ENCODE data around the gene MRGPRF.
A peak's percentile ranks its signal among the peaks of the same experiment; 100 is the strongest.
"Not testable (repeated sequence)": the region's sequence is repeated elsewhere in the genome, so short reads cannot be mapped to it uniquely, and the experiment has no call there.

Gene MRGPRF

DNA sequence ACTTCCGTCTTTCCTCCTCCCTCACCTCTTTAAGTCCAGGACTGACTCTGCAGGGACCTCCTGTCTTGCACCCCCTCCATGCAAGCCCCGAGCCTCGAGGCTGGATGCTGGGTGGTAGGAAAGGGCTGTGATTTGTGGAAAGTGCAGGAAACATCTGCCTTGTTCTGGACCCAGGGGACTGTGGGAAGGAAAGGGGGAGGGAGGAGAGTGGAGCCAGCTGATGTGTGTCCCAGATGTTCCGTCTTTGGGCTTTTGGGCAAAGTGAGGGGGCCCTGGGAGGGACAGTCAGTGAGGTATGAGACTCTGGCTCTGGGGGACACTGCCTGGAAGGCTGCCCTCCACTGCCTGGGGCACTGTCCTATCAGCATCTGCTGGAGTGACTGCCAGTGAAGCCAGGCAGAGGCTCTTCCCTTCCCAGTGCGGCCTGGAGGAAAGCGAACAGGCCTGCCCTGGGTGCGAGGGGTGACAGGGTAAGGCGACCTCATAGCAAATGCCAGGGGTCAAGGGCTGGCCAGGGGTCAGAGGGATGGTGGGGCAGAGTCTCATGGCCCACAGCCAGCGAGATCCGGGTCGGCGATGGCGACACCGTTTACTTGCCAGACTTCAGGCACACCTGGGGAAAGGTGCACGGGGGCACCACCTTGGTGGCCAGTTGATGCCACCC, 34.0 kb downstream of the MRGPRF start:
- DNase-seq (ENCODE audit: extremely low read depth, low read depth): no peak
- TF ChIP-seq, protein P1, sequence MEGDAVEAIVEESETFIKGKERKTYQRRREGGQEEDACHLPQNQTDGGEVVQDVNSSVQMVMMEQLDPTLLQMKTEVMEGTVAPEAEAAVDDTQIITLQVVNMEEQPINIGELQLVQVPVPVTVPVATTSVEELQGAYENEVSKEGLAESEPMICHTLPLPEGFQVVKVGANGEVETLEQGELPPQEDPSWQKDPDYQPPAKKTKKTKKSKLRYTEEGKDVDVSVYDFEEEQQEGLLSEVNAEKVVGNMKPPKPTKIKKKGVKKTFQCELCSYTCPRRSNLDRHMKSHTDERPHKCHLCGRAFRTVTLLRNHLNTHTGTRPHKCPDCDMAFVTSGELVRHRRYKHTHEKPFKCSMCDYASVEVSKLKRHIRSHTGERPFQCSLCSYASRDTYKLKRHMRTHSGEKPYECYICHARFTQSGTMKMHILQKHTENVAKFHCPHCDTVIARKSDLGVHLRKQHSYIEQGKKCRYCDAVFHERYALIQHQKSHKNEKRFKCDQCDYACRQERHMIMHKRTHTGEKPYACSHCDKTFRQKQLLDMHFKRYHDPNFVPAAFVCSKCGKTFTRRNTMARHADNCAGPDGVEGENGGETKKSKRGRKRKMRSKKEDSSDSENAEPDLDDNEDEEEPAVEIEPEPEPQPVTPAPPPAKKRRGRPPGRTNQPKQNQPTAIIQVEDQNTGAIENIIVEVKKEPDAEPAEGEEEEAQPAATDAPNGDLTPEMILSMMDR (IDR thresholded peaks at IDR 0.05; ENCODE audit: low read depth, low read length): no peak

DNA sequence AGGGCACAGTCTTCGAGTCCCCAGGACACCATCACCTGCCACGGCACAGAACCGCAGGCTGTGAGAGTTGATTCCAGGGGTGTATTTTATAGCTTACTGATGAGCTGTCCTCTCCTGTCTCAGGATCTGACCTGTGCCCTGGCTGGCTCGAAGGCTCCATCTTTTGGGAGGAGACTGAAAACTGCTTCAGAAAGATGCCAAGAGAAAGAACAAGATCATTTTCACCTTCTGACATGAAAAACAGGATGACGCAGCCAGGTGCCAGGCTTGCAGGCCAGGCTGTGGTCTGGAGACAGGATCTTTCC, 34.5 kb downstream of the MRGPRF start:
- DNase-seq (ENCODE audit: extremely low read depth, low read depth): no peak

DNA sequence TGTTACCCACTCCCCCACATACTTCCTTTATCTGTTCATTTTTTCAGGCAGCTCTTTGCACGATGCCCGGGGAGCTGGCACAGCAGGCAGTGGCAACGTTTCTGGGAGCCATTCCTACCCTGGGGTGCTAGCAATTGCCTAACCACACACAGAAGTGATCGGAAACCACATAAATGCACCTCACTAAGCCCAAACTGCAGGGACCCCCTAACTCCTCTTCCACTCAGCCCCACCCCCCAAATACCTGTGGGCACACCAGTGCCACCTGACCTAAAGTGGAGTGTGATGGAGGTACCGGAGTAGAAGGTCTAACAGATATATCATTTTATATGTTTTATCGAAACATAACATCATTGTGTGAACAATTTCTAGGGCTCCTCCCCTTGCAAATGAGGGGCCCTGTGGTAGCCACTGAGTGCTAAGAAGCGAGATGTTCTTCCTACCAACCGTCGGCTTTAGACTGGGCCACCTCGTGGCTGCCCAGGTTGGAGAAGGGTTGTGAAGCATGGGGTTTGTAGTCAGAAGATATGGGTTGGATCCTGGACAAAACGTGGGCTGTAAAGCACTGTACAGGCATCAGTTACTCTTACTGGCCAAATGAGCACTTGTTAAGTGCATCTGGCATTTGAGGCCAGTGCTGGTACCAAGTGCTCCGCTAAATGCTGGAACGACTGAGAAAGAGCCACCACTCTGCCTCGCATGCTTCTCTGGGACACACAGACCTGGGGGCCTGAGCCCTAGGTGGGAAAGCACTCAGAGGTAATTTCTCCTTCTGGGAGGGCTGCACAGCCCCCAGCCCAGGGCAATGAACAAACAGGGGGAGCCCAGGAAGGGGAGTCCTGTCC, 35.0 kb downstream of the MRGPRF start:
- TF ChIP-seq, protein P1 (IDR thresholded peaks at IDR 0.05; ENCODE audit: low read depth, low read length): no peak
- no peak for DNase-seq (ENCODE audit: extremely low read depth, low read depth)

More for the DNA sequence above, 34.5 kb downstream of the MRGPRF start:
- TF ChIP-seq, protein P1 (IDR thresholded peaks at IDR 0.05; ENCODE audit: low read depth, low read length): no peak

DNA sequence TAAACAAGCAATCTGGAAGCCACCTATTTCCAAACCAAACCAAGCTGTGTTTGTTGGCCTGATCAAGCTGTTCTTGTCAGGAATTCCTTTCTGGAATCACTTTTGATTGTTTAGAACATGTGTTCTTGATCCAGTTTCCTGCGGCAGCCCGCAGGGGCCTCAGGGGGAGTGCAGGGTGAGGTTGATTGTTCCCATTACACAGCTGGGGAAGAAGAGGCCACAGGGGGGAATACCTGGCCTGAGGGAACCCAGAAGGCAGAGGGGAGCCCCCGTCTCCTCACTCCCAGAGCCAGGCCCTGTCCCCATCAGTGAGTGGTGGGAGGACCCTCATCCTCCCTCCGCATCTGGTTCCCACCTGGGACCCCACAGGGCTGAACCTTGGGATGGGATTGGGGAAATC, 36.5 kb downstream of the MRGPRF start:
- TF ChIP-seq, protein P1 (IDR thresholded peaks at IDR 0.05; ENCODE audit: low read depth, low read length): no peak
- DNase-seq (ENCODE audit: extremely low read depth, low read depth): peak; percentile 24

DNA sequence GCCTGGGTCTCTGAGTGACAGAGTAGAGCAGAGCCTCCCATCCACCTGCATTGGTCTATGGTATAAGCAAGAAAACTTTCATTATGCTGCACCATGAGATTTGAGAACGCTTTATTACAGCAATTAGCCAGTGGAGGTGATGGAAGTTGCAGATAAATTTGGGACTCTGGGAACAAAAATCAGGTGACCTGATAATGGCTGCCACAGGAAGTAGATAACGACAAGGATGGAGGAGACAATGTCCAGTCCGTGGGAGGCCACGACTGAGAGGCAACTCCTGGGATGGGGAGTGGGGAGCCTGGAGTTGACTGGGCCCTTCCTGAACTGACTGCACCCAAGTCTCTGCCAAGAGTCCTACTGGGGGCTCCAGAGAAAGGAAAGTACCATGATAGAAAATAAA, 37.0 kb downstream of the MRGPRF start:
- TF ChIP-seq, protein P1 (IDR thresholded peaks at IDR 0.05; ENCODE audit: low read depth, low read length): no peak
- no peak for DNase-seq (ENCODE audit: extremely low read depth, low read depth)

DNA sequence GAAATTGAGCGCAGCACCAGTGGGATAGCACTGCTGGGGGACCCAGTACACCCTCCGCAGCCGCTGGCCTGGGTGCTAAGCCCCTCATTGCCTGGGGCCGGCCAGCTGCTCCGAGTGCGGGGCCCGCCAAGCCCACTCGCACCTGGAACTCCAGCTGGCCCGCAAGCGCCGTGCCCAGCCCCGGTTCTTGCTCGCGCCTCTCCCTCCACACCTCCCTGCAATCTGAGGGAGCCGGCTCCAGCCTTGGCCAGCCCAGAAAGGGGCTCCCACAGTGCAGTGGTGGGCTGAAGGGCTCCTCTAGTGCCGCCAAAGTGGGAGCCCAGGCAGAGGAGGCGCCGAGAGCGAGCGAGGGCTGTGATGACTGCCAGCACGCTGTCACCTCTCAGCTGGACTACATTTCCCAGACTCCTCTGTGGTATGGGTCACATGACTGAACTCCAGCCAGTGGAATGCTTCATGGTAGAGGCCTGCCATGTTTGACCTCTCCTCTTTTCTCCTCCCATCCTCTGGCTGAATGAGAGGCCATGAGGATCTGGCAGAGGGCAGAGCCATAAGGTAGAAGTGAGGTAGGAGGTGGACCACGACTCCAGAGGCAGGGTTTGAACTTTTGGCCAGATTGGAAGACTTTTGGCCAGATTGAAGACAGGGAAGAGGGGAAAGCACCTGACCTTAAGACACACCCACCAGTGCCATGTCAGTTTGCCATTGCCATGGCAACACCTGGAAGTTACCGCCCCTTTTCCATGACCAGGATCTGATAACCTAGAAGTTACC, 38.4 kb downstream of the MRGPRF start:
- TF ChIP-seq, protein P1 (IDR thresholded peaks at IDR 0.05; ENCODE audit: low read depth, low read length): no peak
- no peak for DNase-seq (ENCODE audit: extremely low read depth, low read depth)

DNA sequence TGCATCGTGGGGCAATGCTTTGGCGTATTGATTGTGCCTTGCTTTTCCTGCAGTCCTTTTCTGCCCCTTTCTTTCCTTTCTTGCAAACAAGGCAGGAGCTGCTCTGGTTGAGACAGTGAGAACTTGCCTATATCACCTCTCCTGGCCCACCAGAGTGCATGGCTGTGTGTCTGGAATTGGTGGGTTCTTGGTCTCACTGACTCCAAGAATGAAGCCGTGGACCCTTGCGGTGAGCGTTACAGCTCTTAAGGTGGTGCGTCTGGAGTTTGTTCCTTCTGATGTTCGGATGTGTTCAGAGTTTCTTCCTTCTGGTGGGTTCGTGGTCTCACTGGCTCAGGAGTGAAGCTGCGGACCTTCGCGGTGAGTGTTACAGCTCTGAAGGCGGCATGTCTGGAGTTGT, 39.3 kb downstream of the MRGPRF start:
- not testable (repeated sequence) for DNase-seq (ENCODE audit: extremely low read depth, low read depth)

Measured in AG09319 (cell line).